GM19467 (cell line): ENCODE measurements around the gene GFRA1.

ENCODE experiments used
- ATAC-seq: cut with Tn5 transposase; IDR thresholded peaks from one replicate; pipeline ENCODE4 v1.9.1; 2021; ENCODE audit warnings: mild to moderate bottlenecking, moderate library complexity; ENCODE audit not compliant: unreplicated experiment

GFRA1 gene

GRCh38 chr10:116271593-116272439, 1.2 kb downstream of the GFRA1 start:
- ATAC-seq, result no peak

GRCh38 chr10:116270771-116271592, 2.0 kb downstream of the GFRA1 start:
- ATAC-seq, result no peak

DNA sequence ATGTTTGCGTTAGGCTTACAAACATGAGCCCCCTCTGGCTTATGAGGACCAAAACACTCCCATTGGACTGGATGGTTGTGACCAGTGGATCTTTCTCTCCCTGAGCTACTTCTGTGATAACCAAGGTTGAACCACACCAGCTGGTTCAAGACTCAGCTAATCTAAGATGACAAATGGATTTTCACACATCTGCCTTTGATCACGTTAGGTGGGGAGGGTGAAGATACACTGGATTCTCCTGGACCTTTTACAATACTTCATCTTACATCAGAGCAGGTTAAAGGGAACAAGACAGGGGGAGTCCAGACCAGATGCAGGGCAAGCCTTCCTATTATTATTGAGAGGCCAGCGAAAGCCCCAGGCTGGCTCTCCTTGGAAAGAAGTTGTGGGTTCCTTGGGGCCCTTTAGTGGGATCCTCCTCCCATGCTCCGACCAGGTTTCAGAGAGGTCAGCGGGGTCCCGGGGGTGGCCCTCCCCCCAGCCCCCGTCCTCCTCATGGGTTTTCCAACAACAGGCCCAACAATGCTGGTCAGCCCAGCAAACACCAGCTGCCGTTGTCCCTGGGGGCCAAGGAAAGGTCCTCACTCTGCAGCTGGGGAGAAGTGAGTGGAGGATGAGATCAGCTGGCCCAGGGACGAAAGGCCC, 2.8 kb downstream of the GFRA1 start:
- ATAC-seq, result no peak

DNA sequence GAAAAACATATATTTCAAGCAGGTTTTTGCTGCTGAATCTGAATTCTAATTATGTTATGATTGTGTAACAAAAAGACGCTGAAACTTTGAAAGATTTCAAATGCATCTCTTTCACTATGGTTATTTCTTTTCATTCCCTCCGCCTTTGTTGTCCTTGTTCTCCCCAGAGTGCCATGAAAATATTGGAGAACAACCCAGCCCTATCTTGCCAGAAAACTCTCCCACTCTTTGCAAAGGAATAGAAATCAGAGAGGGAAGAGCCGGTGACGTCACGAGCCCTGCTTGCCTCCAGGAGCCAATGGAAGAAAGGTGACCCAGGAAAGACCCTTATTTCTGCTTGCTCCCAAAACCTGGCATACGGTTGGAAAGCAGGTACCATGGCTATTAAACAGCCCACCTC, 3.4 kb downstream of the GFRA1 start:
- ATAC-seq, result no peak

DNA sequence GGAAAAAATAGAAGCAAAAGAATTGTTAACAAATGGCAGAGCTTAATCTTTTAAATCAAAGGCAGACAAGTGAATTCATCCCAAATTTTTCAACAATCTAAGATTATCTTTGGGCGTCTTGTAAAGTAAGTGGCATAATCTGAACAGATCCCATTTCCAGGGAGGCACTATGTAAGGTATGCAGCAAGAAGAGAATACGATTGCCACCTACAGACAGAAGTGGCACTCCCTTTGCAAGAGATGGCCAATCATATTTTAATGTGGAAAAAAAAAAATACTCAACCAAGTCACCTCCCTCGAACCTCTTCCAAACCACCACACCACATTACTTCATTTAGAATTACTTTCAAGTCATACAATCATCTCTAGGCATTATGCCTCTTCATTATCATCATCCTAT, 4.0 kb downstream of the GFRA1 start:
- ATAC-seq, result no peak

- ATAC-seq, result no peak
Observed at GRCh38 chr10:116265686-116266085, 7.3 kb downstream of the GFRA1 start.

DNA sequence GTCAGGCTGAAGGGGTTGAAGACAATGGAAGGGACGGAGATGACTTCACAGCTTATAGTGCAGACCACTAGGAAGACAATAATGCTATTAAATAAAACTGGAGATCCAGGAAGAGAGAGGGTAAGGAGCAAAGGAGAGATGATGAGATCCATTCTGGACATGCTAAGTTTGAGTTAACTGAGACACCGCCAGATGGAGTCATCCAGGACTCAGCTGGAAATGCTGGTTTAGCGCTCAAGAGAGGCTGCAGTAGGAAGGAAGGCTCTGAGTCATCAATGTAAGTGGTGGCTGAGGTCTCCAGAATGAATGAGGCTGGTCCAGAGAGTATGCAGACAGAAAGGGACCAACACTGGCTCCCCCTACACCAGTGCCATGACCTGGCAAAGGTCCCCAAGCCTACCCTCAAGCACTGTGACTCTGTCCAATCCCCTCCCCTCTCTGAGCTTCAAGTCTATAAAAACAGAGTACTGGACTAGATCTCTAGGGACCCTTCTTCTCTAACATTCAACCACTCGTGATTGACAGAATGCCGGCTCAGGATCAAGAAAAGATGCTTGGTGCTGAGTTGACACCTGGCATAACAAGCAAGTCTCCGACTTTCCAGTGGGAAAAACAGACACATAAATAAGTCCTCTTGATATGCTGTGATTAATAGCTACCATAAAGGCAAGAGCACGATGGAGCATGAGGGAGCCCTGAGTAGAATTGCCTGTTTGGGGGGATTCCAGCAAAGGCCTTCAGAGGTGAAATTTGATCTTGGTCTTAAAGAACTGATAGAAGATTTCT, 8.9 kb downstream of the GFRA1 start:
- ATAC-seq, result no peak

- ATAC-seq, result no peak
Observed at GRCh38 chr10:116262678-116263077, 10.3 kb downstream of the GFRA1 start.

GRCh38 chr10:116260599-116260998, 12.4 kb downstream of the GFRA1 start:
- ATAC-seq, result no peak

DNA sequence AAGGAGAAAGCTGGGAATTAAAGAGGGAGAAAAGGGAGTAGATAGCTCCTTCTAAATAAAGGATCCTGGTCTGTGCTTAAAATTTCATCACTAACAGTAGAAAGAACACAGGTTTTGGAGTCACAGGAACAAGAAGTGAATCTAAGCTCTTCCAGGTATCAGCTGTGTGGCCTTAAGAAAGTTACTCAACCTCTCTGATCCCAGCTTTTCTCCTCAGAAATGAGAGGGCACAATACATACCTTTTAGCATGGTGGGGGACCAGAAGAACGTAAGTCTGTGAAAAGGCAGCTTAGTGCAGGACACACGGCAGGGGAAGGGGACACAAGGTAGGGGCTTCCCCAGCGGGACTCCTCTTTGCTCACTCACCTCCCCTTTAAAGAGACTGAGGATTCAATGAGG, 13.4 kb downstream of the GFRA1 start:
- ATAC-seq, result no peak

DNA sequence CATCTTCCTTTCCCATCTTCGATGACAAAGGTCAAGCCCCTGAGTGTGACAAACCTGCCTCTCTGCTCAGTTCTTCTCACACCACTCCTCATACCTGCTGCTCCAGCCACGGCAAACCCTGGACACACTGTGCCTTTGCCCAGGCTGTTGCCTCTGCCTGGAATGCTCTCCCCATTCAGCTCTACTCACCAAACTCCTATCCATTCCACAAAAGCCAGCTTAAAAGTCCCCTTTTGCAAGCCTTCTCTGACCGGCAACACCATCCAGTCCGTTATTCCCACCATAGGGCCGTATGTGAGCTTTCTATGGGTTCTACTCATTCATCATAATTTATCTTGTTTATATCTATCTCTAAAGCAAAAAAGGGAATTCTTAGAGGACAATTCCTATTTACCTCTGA, 15.2 kb downstream of the GFRA1 start:
- no peak for ATAC-seq

GRCh38 chr10:116256752-116257259, 16.2 kb downstream of the GFRA1 start:
- ATAC-seq, result no peak

GRCh38 chr10:116255886-116256751, 16.9 kb downstream of the GFRA1 start:
- ATAC-seq, result no peak

GRCh38 chr10:116254422-116255155, 18.4 kb downstream of the GFRA1 start:
- ATAC-seq, result no peak

- no peak for ATAC-seq
Observed at GRCh38 chr10:116253716-116254115, 19.3 kb downstream of the GFRA1 start.

GRCh38 chr10:116251602-116252395, 21.2 kb downstream of the GFRA1 start:
- no peak for ATAC-seq

GRCh38 chr10:116247691-116248090, 25.3 kb downstream of the GFRA1 start:
- no peak for ATAC-seq

- no peak for ATAC-seq
Observed at GRCh38 chr10:116246263-116246662, 26.7 kb downstream of the GFRA1 start.
